Stimulated activated CD8-positive, alpha-beta memory T cell treated with anti-CD3 and anti-CD28 coated beads, Interleukin-4, amount 100 ng/mL, for 4 hours (primary cell): ENCODE data around the gene NALCN.

Experiments
- DNase-seq, 2 donors: peaks; one replicate each; pipeline ENCODE4 v3.0.0-alpha.2; 2020; ENCODE audit warnings: low read depth in 2 of 2, low spot score in 1 of 2

The NALCN gene

GRCh38 chr13:101291646-101292515 lies 124.4 kb downstream of the NALCN start:
- DNase-seq = no peak

GRCh38 chr13:101291206-101291605 lies 125.1 kb downstream of the NALCN start:
- no peak for DNase-seq

- no peak for DNase-seq
Observed at GRCh38 chr13:101289764-101290163, 126.5 kb downstream of the NALCN start.

- no peak for DNase-seq
Observed at GRCh38 chr13:101283782-101284181, 132.5 kb downstream of the NALCN start.

- DNase-seq = no peak
Observed at GRCh38 chr13:101272886-101273285, 143.4 kb downstream of the NALCN start.

- no peak for DNase-seq
Observed at GRCh38 chr13:101271681-101272245, 144.5 kb downstream of the NALCN start.

GRCh38 chr13:101267656-101268055 lies 148.7 kb downstream of the NALCN start:
- no peak for DNase-seq

GRCh38 chr13:101265934-101266333 lies 150.4 kb downstream of the NALCN start:
- DNase-seq = no peak

- DNase-seq = no peak
Observed at GRCh38 chr13:101264931-101265330, 151.4 kb downstream of the NALCN start.

- no peak for DNase-seq
Observed at GRCh38 chr13:101262306-101262705, 154.0 kb downstream of the NALCN start.

- no peak for DNase-seq
Observed at GRCh38 chr13:101258509-101258908, 157.8 kb downstream of the NALCN start.

- no peak for DNase-seq
Observed at GRCh38 chr13:101258071-101258470, 158.2 kb downstream of the NALCN start.

- no peak for DNase-seq
Observed at GRCh38 chr13:101248739-101249514, 167.4 kb downstream of the NALCN start.

- no peak for DNase-seq
Observed at GRCh38 chr13:101242720-101243119, 173.6 kb downstream of the NALCN start.

- DNase-seq = no peak
Observed at GRCh38 chr13:101238555-101238954, 177.8 kb downstream of the NALCN start.

- no peak for DNase-seq
Observed at GRCh38 chr13:101231751-101232428, 184.4 kb downstream of the NALCN start.

- no peak for DNase-seq
Observed at GRCh38 chr13:101230271-101230890, 185.9 kb downstream of the NALCN start.

- no peak for DNase-seq
Observed at GRCh38 chr13:101219609-101220265, 196.6 kb downstream of the NALCN start.

GRCh38 chr13:101218484-101218883 lies 197.8 kb downstream of the NALCN start:
- no peak for DNase-seq

GRCh38 chr13:101217086-101217485 lies 199.2 kb downstream of the NALCN start:
- DNase-seq = no peak
